Neural cell (in vitro differentiated cells): ENCODE results near the gene ZNF467.

Source experiments
- CTCF ChIP-seq: fragments of 450-650 bp; IDR thresholded peaks from 2 replicates; pipeline ENCODE4 v1.5.1; 2014; ENCODE audit warnings: antibody characterized with exemption, mild to moderate bottlenecking, moderate library complexity; ENCODE audit not compliant: poor library complexity, severe bottlenecking
- EP300 ChIP-seq: fragments of 450-650 bp; conservative IDR thresholded peaks from 2 replicates; pipeline ENCODE4 v1.6.1; 2014; ENCODE audit warnings: antibody characterized with exemption, mild to moderate bottlenecking, moderate library complexity; ENCODE audit not compliant: poor library complexity, severe bottlenecking
- EZH2 ChIP-seq: fragments of 200-600, 300-800 bp; shearing (Covaris generic), sonication (generic); IDR thresholded peaks from 2 replicates; pipeline ENCODE4 v1.6.1; 2014; ENCODE audit warnings: antibody characterized with exemption, low read length, borderline replicate concordance, mild to moderate bottlenecking; ENCODE audit not compliant: insufficient read depth, poor library complexity, severe bottlenecking
- MXI1 ChIP-seq: fragments of 450-650 bp; conservative IDR thresholded peaks from 2 replicates; pipeline ENCODE4 v1.6.1; 2014; ENCODE audit warnings: antibody characterized with exemption, mild to moderate bottlenecking; ENCODE audit not compliant: poor library complexity, severe bottlenecking
- POLR2AphosphoS5 ChIP-seq: IDR thresholded peaks from 2 replicates; pipeline ENCODE4 v1.6.1; 2012
- RAD21 ChIP-seq: fragments of 450-650 bp; conservative IDR thresholded peaks from 2 replicates; pipeline ENCODE4 v1.6.1; 2014; ENCODE audit warnings: antibody characterized with exemption, mild to moderate bottlenecking, moderate library complexity
- REST ChIP-seq: IDR thresholded peaks from 2 replicates; pipeline ENCODE4 v1.6.1; 2012; ENCODE audit warnings: borderline replicate concordance
- SMC3 ChIP-seq: fragments of 450-650 bp; conservative IDR thresholded peaks from 2 replicates; pipeline ENCODE4 v1.6.1; 2014; ENCODE audit warnings: antibody characterized with exemption, mild to moderate bottlenecking, moderate library complexity; ENCODE audit not compliant: poor library complexity
- TAF1 ChIP-seq: IDR thresholded peaks from 2 replicates; pipeline ENCODE4 v1.6.1; 2012; ENCODE audit warnings: low read depth

DNA sequence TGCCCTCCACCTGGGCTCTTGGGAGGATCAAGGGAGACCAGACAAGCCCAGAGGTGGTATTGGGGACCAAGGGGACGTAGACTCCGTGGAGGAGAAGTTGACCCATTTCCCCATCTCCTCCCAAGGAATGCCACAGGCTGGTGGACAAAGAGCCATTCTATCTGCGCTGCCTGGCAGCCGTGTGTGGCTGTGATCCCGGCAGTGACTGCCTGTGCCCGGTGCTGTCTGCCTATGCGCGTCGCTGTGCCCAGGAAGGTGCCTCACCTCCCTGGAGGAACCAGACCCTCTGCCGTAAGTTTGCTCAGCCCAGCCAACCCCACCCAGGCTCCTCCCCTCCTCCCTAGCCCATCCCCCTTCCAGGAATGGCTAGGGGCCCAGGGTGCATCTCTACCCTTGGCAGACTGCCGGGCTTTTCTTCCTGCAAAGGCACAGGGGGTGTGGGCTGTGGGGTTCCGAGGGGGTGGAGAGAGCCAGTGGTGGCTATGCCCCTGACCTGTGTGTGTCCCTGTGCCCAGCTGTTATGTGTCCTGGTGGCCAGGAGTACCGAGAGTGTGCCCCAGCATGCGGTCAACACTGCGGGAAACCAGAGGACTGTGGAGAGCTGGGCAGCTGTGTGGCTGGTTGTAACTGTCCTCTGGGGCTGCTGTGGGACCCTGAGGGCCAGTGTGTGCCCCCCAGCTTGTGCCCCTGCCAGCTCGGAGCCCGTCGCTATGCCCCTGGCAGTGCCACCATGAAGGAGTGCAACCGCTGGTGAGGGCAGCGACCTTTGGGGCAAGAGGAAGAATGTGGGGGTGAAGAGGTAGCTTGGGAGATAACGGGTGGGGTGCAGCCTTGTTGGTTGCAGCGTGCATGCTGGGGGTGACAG is 10.2 kb upstream of the ZNF467 start:
- TF ChIP-seq POLR2AphosphoS5 (no peak), TAF1 (no peak), CTCF (no peak), EP300 (no peak), EZH2 (no peak), MXI1 (no peak), REST (no peak), SMC3 (no peak), RAD21 (no peak)
